ENCODE results near the gene KRTAP4-1.

KRTAP4-1 gene

GRCh38 chr17:41144846-41145245 lies 39.9 kb downstream of the KRTAP4-1 start:
- TF ChIP-seq FOXP2 (optimal IDR thresholded peaks at IDR 0.05; ENCODE audit: borderline replicate concordance, extremely low read depth, extremely low read length, insufficient read depth) (no peak), POLR2AphosphoS5 (IDR thresholded peaks at IDR 0.05; ENCODE audit: low read depth, low read length) (no peak), TAF1 (IDR thresholded peaks at IDR 0.05; ENCODE audit: borderline replicate concordance, insufficient read depth, low read length) (no peak), SIN3A (IDR thresholded peaks at IDR 0.05; ENCODE audit: borderline replicate concordance, insufficient read depth, low read length) (no peak)
- TF ChIP-seq, protein P1, sequence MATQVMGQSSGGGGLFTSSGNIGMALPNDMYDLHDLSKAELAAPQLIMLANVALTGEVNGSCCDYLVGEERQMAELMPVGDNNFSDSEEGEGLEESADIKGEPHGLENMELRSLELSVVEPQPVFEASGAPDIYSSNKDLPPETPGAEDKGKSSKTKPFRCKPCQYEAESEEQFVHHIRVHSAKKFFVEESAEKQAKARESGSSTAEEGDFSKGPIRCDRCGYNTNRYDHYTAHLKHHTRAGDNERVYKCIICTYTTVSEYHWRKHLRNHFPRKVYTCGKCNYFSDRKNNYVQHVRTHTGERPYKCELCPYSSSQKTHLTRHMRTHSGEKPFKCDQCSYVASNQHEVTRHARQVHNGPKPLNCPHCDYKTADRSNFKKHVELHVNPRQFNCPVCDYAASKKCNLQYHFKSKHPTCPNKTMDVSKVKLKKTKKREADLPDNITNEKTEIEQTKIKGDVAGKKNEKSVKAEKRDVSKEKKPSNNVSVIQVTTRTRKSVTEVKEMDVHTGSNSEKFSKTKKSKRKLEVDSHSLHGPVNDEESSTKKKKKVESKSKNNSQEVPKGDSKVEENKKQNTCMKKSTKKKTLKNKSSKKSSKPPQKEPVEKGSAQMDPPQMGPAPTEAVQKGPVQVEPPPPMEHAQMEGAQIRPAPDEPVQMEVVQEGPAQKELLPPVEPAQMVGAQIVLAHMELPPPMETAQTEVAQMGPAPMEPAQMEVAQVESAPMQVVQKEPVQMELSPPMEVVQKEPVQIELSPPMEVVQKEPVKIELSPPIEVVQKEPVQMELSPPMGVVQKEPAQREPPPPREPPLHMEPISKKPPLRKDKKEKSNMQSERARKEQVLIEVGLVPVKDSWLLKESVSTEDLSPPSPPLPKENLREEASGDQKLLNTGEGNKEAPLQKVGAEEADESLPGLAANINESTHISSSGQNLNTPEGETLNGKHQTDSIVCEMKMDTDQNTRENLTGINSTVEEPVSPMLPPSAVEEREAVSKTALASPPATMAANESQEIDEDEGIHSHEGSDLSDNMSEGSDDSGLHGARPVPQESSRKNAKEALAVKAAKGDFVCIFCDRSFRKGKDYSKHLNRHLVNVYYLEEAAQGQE (IDR thresholded peaks at IDR 0.05; ENCODE audit: insufficient read depth in 1 of 2, low read depth in 2 of 2, low read length in 2 of 2): no peak

GRCh38 chr17:41141361-41141760 lies 43.4 kb downstream of the KRTAP4-1 start:
- TF ChIP-seq POLR2AphosphoS5 (IDR thresholded peaks at IDR 0.05; ENCODE audit: low read depth, low read length) (no peak), FOXP2 (optimal IDR thresholded peaks at IDR 0.05; ENCODE audit: borderline replicate concordance, extremely low read depth, extremely low read length, insufficient read depth) (no peak)

DNA sequence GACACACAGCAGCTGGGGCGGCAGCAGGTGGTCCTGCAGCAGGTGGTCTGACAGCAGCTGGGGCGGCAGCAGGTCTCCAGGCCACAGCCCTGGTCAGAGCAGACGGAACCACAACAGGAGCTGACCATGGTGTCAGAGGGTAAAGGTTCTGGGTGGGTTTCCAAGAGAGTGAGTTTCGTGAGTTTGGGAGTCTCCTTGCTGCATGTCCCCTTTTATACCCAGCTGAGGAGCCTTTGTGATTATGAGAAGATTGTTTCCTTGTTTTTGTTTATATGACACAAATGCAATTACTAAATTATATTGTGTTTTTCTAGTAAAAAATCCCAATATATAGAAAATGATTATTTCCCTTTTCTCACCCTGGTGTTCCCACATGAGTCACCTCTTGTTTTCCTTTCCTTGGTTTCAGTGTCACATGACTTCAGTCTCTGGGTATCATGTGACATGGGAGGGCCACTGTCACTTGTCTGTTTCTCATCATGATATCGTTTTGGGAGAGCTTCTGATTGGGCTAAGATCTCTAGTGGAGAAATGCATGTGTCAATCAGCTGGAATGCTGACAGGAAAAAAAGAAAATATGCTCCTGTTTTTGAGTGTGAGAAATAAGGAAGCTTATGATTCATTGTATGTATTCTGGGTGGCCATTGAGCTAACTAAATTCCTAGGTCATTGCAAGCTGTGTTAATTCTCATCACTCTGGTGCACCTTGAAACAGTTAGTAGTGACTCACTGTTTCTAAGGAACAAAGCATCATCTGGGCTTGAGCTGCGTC lies 44.2 kb downstream of the KRTAP4-1 start, which contains the start of gene KRTAP4-6:
KRTAP4-6 (minus strand) TSS at position 185 of the 772 bp plus-strand sequence; CDS start at position 128, 57 bp downstream.
- TF ChIP-seq SIN3A (IDR thresholded peaks at IDR 0.05; ENCODE audit: borderline replicate concordance, insufficient read depth, low read length): no peak
- TF ChIP-seq TAF1 (IDR thresholded peaks at IDR 0.05; ENCODE audit: borderline replicate concordance, insufficient read depth, low read length): no peak
- no peak for TF ChIP-seq POLR2AphosphoS5 (IDR thresholded peaks at IDR 0.05; ENCODE audit: low read depth, low read length)
- TF ChIP-seq, protein P1 (IDR thresholded peaks at IDR 0.05; ENCODE audit: insufficient read depth in 1 of 2, low read depth in 2 of 2, low read length in 2 of 2): no peak
- no peak for TF ChIP-seq FOXP2 (optimal IDR thresholded peaks at IDR 0.05; ENCODE audit: borderline replicate concordance, extremely low read depth, extremely low read length, insufficient read depth)

All from PFSK-1 (cell line).